Measurements from ENCODE around the gene CCDC167.

The CCDC167 gene

GRCh38 chr6:37488476-37488875 is 11.2 kb downstream of the CCDC167 start:
- DNase-seq = no peak
- no peaks in the 10 kb centered on the region for H3K27me3 ChIP-seq (ENCODE audit: insufficient read depth, low read length)
- no CpG with 5 or more reads among the region's 1 CpG for WGBS (ENCODE audit: extremely low coverage, insufficient coverage, insufficient read length)
- no peak overlapping the region for H4K8ac ChIP-seq (ENCODE audit: low read depth, low read length)
- H3K27ac ChIP-seq (ENCODE audit: low read depth, low read length) = no peak overlapping the region
- H3K4ac ChIP-seq (ENCODE audit: low read depth, low read length) = no peak overlapping the region
- H4K12ac ChIP-seq (ENCODE audit: low read depth, low read length) = no peak overlapping the region
- no peak overlapping the region for H2AK5ac ChIP-seq (ENCODE audit: low read length)
- no peaks in the 10 kb centered on the region for H3K79me1 ChIP-seq (ENCODE audit: low read length)
- no peak overlapping the region for H2AFZ ChIP-seq (ENCODE audit: insufficient read depth, low read length, poor library complexity)
- H3K9me3 ChIP-seq (ENCODE audit: insufficient read depth, low read depth, low read length) = no peaks in the 10 kb centered on the region
- no peak overlapping the region for H3K9ac ChIP-seq (ENCODE audit: low read length)
- H3K4me3 ChIP-seq (ENCODE audit: low read depth, low read length) = no peak overlapping the region
- no peaks in the 10 kb centered on the region for H3K79me2 ChIP-seq (ENCODE audit: control insufficient read depth, insufficient read depth, low read length, poor library complexity)
- peaks cover 0 to 3% of the 10 kb centered on the region in 2 experiments for H3K4me1 ChIP-seq (ENCODE audit: control insufficient read depth in 1 of 2, insufficient read depth in 2 of 2, low read length in 2 of 2)
- H3K4me2 ChIP-seq (ENCODE audit: low read length) = no peak overlapping the region
- H3K36me3 ChIP-seq (ENCODE audit: control insufficient read depth in 1 of 2, insufficient read depth in 2 of 2, low read length in 2 of 2) = peaks cover 1 to 4% of the 10 kb centered on the region in 2 experiments
- H3K18ac ChIP-seq (ENCODE audit: low read length) = no peak overlapping the region
- H4K91ac ChIP-seq (ENCODE audit: low read depth, low read length) = no peak overlapping the region
- H3K14ac ChIP-seq (ENCODE audit: low read length) = no peak overlapping the region
- no peak overlapping the region for H2BK12ac ChIP-seq (ENCODE audit: low read length)
- H2BK5ac ChIP-seq (ENCODE audit: low read depth, low read length, poor library complexity) = no peak overlapping the region
- no peak overlapping the region for H2BK120ac ChIP-seq (ENCODE audit: insufficient read depth, low read length, poor library complexity)
- no peak overlapping the region for H3K23ac ChIP-seq (ENCODE audit: low read length)

GRCh38 chr6:37487591-37488380 is 11.9 kb downstream of the CCDC167 start:
- H3K36me3 ChIP-seq (ENCODE audit: control insufficient read depth in 1 of 2, insufficient read depth in 2 of 2, low read length in 2 of 2) = peaks cover 8 to 11% of the 10 kb centered on the region in 2 experiments
- no peak overlapping the region for H3K9ac ChIP-seq (ENCODE audit: low read length)
- no peaks in the 10 kb centered on the region for H3K79me2 ChIP-seq (ENCODE audit: control insufficient read depth, insufficient read depth, low read length, poor library complexity)
- H3K27ac ChIP-seq (ENCODE audit: low read depth, low read length) = no peak overlapping the region
- DNase-seq = no peak
- H3K18ac ChIP-seq (ENCODE audit: low read length) = no peak overlapping the region
- H3K14ac ChIP-seq (ENCODE audit: low read length) = no peak overlapping the region
- H3K9me3 ChIP-seq (ENCODE audit: insufficient read depth, low read depth, low read length) = no peaks in the 10 kb centered on the region
- no peak overlapping the region for H2BK120ac ChIP-seq (ENCODE audit: insufficient read depth, low read length, poor library complexity)
- H3K4me3 ChIP-seq (ENCODE audit: low read depth, low read length) = no peak overlapping the region
- no peak overlapping the region for H3K4me2 ChIP-seq (ENCODE audit: low read length)
- no peak overlapping the region for H2BK12ac ChIP-seq (ENCODE audit: low read length)
- no peaks in the 10 kb centered on the region for H3K27me3 ChIP-seq (ENCODE audit: insufficient read depth, low read length)
- no peak overlapping the region for H2BK5ac ChIP-seq (ENCODE audit: low read depth, low read length, poor library complexity)
- H3K23ac ChIP-seq (ENCODE audit: low read length) = no peak overlapping the region
- no peak overlapping the region for H3K4ac ChIP-seq (ENCODE audit: low read depth, low read length)
- no CpG with 5 or more reads among the region's 9 CpGs for WGBS (ENCODE audit: extremely low coverage, insufficient coverage, insufficient read length)
- H4K8ac ChIP-seq (ENCODE audit: low read depth, low read length) = no peak overlapping the region
- no peak overlapping the region for H4K91ac ChIP-seq (ENCODE audit: low read depth, low read length)
- H2AK5ac ChIP-seq (ENCODE audit: low read length) = no peak overlapping the region
- peaks cover 0 to 3% of the 10 kb centered on the region in 2 experiments for H3K4me1 ChIP-seq (ENCODE audit: control insufficient read depth in 1 of 2, insufficient read depth in 2 of 2, low read length in 2 of 2)
- no peaks in the 10 kb centered on the region for H3K79me1 ChIP-seq (ENCODE audit: low read length)
- no peak overlapping the region for H2AFZ ChIP-seq (ENCODE audit: insufficient read depth, low read length, poor library complexity)
- no peak overlapping the region for H4K12ac ChIP-seq (ENCODE audit: low read depth, low read length)

- Histone ChIP-seq H3K4me3 (ENCODE audit: low read depth, low read length) (no peak overlapping the region), H4K12ac (ENCODE audit: low read depth, low read length) (no peak overlapping the region), H2BK5ac (ENCODE audit: low read depth, low read length, poor library complexity) (no peak overlapping the region), H2AFZ (ENCODE audit: insufficient read depth, low read length, poor library complexity) (no peak overlapping the region), H4K8ac (ENCODE audit: low read depth, low read length) (no peak overlapping the region), H3K4ac (ENCODE audit: low read depth, low read length) (no peak overlapping the region), H3K14ac (ENCODE audit: low read length) (no peak overlapping the region), H3K27me3 (ENCODE audit: insufficient read depth, low read length) (no peaks in the 10 kb centered on the region), H4K91ac (ENCODE audit: low read depth, low read length) (no peak overlapping the region), H3K27ac (ENCODE audit: low read depth, low read length) (no peak overlapping the region), H2BK120ac (ENCODE audit: insufficient read depth, low read length, poor library complexity) (no peak overlapping the region), H3K9me3 (ENCODE audit: insufficient read depth, low read depth, low read length) (no peaks in the 10 kb centered on the region), H3K9ac (ENCODE audit: low read length) (no peak overlapping the region), H3K4me1 (ENCODE audit: control insufficient read depth in 1 of 2, insufficient read depth in 2 of 2, low read length in 2 of 2) (peaks cover 0 to 3% of the 10 kb centered on the region in 2 experiments), H2BK12ac (ENCODE audit: low read length) (no peak overlapping the region), H3K4me2 (ENCODE audit: low read length) (no peak overlapping the region), H3K23ac (ENCODE audit: low read length) (no peak overlapping the region), H3K79me1 (ENCODE audit: low read length) (no peaks in the 10 kb centered on the region), H3K18ac (ENCODE audit: low read length) (no peak overlapping the region), H3K79me2 (ENCODE audit: control insufficient read depth, insufficient read depth, low read length, poor library complexity) (no peaks in the 10 kb centered on the region), H2AK5ac (ENCODE audit: low read length) (no peak overlapping the region), H3K36me3 (ENCODE audit: control insufficient read depth in 1 of 2, insufficient read depth in 2 of 2, low read length in 2 of 2) (peaks cover 20 to 26% of the 10 kb centered on the region in 2 experiments)
- DNase-seq = no peak
- no CpG with 5 or more reads among the region's 8 CpGs for WGBS (ENCODE audit: extremely low coverage, insufficient coverage, insufficient read length)
Observed at GRCh38 chr6:37486121-37486839, 13.4 kb downstream of the CCDC167 start.

- H3K18ac ChIP-seq (ENCODE audit: low read length) = no peak overlapping the region
- no peak overlapping the region for H3K14ac ChIP-seq (ENCODE audit: low read length)
- H2AK5ac ChIP-seq (ENCODE audit: low read length) = no peak overlapping the region
- no peak overlapping the region for H3K4ac ChIP-seq (ENCODE audit: low read depth, low read length)
- H4K91ac ChIP-seq (ENCODE audit: low read depth, low read length) = no peak overlapping the region
- peaks cover 23 to 32% of the 10 kb centered on the region in 2 experiments for H3K36me3 ChIP-seq (ENCODE audit: control insufficient read depth in 1 of 2, insufficient read depth in 2 of 2, low read length in 2 of 2)
- H3K4me3 ChIP-seq (ENCODE audit: low read depth, low read length) = no peak overlapping the region
- H4K12ac ChIP-seq (ENCODE audit: low read depth, low read length) = no peak overlapping the region
- H4K8ac ChIP-seq (ENCODE audit: low read depth, low read length) = no peak overlapping the region
- H3K9me3 ChIP-seq (ENCODE audit: insufficient read depth, low read depth, low read length) = no peaks in the 10 kb centered on the region
- no peak overlapping the region for H2BK12ac ChIP-seq (ENCODE audit: low read length)
- H3K27me3 ChIP-seq (ENCODE audit: insufficient read depth, low read length) = no peaks in the 10 kb centered on the region
- no peaks in the 10 kb centered on the region for H3K79me2 ChIP-seq (ENCODE audit: control insufficient read depth, insufficient read depth, low read length, poor library complexity)
- peaks cover 0 to 3% of the 10 kb centered on the region in 2 experiments for H3K4me1 ChIP-seq (ENCODE audit: control insufficient read depth in 1 of 2, insufficient read depth in 2 of 2, low read length in 2 of 2)
- no peak overlapping the region for H3K4me2 ChIP-seq (ENCODE audit: low read length)
- H2BK5ac ChIP-seq (ENCODE audit: low read depth, low read length, poor library complexity) = no peak overlapping the region
- no CpG with 5 or more reads among the region's 10 CpGs for WGBS (ENCODE audit: extremely low coverage, insufficient coverage, insufficient read length)
- H2BK120ac ChIP-seq (ENCODE audit: insufficient read depth, low read length, poor library complexity) = no peak overlapping the region
- H3K79me1 ChIP-seq (ENCODE audit: low read length) = no peaks in the 10 kb centered on the region
- H3K9ac ChIP-seq (ENCODE audit: low read length) = no peak overlapping the region
- H3K23ac ChIP-seq (ENCODE audit: low read length) = no peak overlapping the region
- H2AFZ ChIP-seq (ENCODE audit: insufficient read depth, low read length, poor library complexity) = no peak overlapping the region
- no peak overlapping the region for H3K27ac ChIP-seq (ENCODE audit: low read depth, low read length)
- DNase-seq = no peak
Observed at GRCh38 chr6:37485291-37485702, 14.4 kb downstream of the CCDC167 start.

Measured in trophoblast cell (in vitro differentiated cells and primary cell).